Measurements from ENCODE around the gene KLHL7.

KLHL7 gene

GRCh38 chr7:23208316-23208715 lies 102.7 kb downstream of the KLHL7 start:
- no peaks in the 10 kb centered on the region for H3K9me3 ChIP-seq (ENCODE audit: severe bottlenecking)
- DNase-seq (ENCODE audit: low spot score) (no peak), ATAC-seq (ENCODE audit: low read depth) (no peak)
- no peaks in the 10 kb centered on the region for H3K36me3 ChIP-seq (ENCODE audit: low read depth)
- H3K27me3 ChIP-seq (ENCODE audit: insufficient read depth, poor library complexity, severe bottlenecking) = no peaks in the 10 kb centered on the region
- TF ChIP-seq CTCF (IDR thresholded peaks at IDR 0.05; ENCODE audit: poor library complexity, severe bottlenecking) = no peak
- no peak overlapping the region for H3K27ac ChIP-seq (ENCODE audit: poor library complexity, severe bottlenecking)
- H3K4me1 ChIP-seq (ENCODE audit: insufficient read depth, poor library complexity, severe bottlenecking) = no peaks in the 10 kb centered on the region
- H3K4me3 ChIP-seq (ENCODE audit: severe bottlenecking) = no peak overlapping the region

- H3K27ac ChIP-seq (ENCODE audit: poor library complexity, severe bottlenecking) = no peak overlapping the region
- TF ChIP-seq CTCF (IDR thresholded peaks at IDR 0.05; ENCODE audit: poor library complexity, severe bottlenecking) = no peak
- H3K4me3 ChIP-seq (ENCODE audit: severe bottlenecking) = no peak overlapping the region
- H3K4me1 ChIP-seq (ENCODE audit: insufficient read depth, poor library complexity, severe bottlenecking) = no peaks in the 10 kb centered on the region
- DNase-seq (ENCODE audit: low spot score) = no peak
- ATAC-seq (ENCODE audit: low read depth) = no peak
- H3K9me3 ChIP-seq (ENCODE audit: severe bottlenecking) = no peaks in the 10 kb centered on the region
- H3K36me3 ChIP-seq (ENCODE audit: low read depth) = no peaks in the 10 kb centered on the region
- H3K27me3 ChIP-seq (ENCODE audit: insufficient read depth, poor library complexity, severe bottlenecking) = no peaks in the 10 kb centered on the region
Measured at GRCh38 chr7:23210506-23210905, 104.9 kb downstream of the KLHL7 start.

GRCh38 chr7:23211589-23211988 lies 106.0 kb downstream of the KLHL7 start:
- no peaks in the 10 kb centered on the region for H3K9me3 ChIP-seq (ENCODE audit: severe bottlenecking)
- H3K36me3 ChIP-seq (ENCODE audit: low read depth) = no peaks in the 10 kb centered on the region
- H3K27me3 ChIP-seq (ENCODE audit: insufficient read depth, poor library complexity, severe bottlenecking) = no peaks in the 10 kb centered on the region
- no peak for ATAC-seq (ENCODE audit: low read depth)
- no peak overlapping the region for H3K4me3 ChIP-seq (ENCODE audit: severe bottlenecking)
- H3K4me1 ChIP-seq (ENCODE audit: insufficient read depth, poor library complexity, severe bottlenecking) = no peaks in the 10 kb centered on the region
- DNase-seq (ENCODE audit: low spot score) = no peak
- TF ChIP-seq CTCF (IDR thresholded peaks at IDR 0.05; ENCODE audit: poor library complexity, severe bottlenecking) = no peak
- H3K27ac ChIP-seq (ENCODE audit: poor library complexity, severe bottlenecking) = no peak overlapping the region

GRCh38 chr7:23212395-23212794 lies 106.8 kb downstream of the KLHL7 start:
- H3K4me3 ChIP-seq (ENCODE audit: severe bottlenecking) = no peak overlapping the region
- ATAC-seq (ENCODE audit: low read depth) (no peak), DNase-seq (ENCODE audit: low spot score) (no peak)
- no peak for TF ChIP-seq CTCF (IDR thresholded peaks at IDR 0.05; ENCODE audit: poor library complexity, severe bottlenecking)
- H3K4me1 ChIP-seq (ENCODE audit: insufficient read depth, poor library complexity, severe bottlenecking) = no peaks in the 10 kb centered on the region
- no peak overlapping the region for H3K27ac ChIP-seq (ENCODE audit: poor library complexity, severe bottlenecking)
- no peaks in the 10 kb centered on the region for H3K9me3 ChIP-seq (ENCODE audit: severe bottlenecking)
- no peaks in the 10 kb centered on the region for H3K27me3 ChIP-seq (ENCODE audit: insufficient read depth, poor library complexity, severe bottlenecking)
- H3K36me3 ChIP-seq (ENCODE audit: low read depth) = no peaks in the 10 kb centered on the region

- H3K27ac ChIP-seq (ENCODE audit: poor library complexity, severe bottlenecking) = no peak overlapping the region
- no peaks in the 10 kb centered on the region for H3K27me3 ChIP-seq (ENCODE audit: insufficient read depth, poor library complexity, severe bottlenecking)
- no peaks in the 10 kb centered on the region for H3K36me3 ChIP-seq (ENCODE audit: low read depth)
- H3K4me3 ChIP-seq (ENCODE audit: severe bottlenecking) = no peak overlapping the region
- no peak for DNase-seq (ENCODE audit: low spot score)
- H3K9me3 ChIP-seq (ENCODE audit: severe bottlenecking) = no peaks in the 10 kb centered on the region
- no peaks in the 10 kb centered on the region for H3K4me1 ChIP-seq (ENCODE audit: insufficient read depth, poor library complexity, severe bottlenecking)
- no peak for TF ChIP-seq CTCF (IDR thresholded peaks at IDR 0.05; ENCODE audit: poor library complexity, severe bottlenecking)
- no peak for ATAC-seq (ENCODE audit: low read depth)
Measured at GRCh38 chr7:23212841-23213240, 107.3 kb downstream of the KLHL7 start.
